Frontal cortex (tissue), 4 donors: ENCODE results near the gene NLK. TPM values are rescaled to one million over a fixed set of nuclear protein-coding genes. Genes with fewer than 3 reads are reported as not detected.
"Not testable (repeated sequence)": the region's sequence is repeated elsewhere in the genome, so short reads cannot be mapped to it uniquely, and the experiment has no call there.

Source experiments
- DNase-seq, 2 donors: peaks; one replicate each; pipeline ENCODE4 v3.0.0; 2012; ENCODE audit warnings: low spot score in 2 of 2
- FAIRE-seq: peaks from 2 replicates; lab custom pipeline; 2012; peaks lifted over from hg19 to GRCh38; lab: Jason Lieb, UNC
- small RNA-seq: library from RNA; depleted of rRNA; stranded (forward); fragments of <200 nt; gene quantifications from one replicate; pipeline ENCODE3, GENCODE V24; 2014
- total RNA-seq: library from RNA; depleted of rRNA; stranded (reverse); fragments of >200 nt; gene quantifications from one replicate; pipeline ENCODE4 v1.2.3, GENCODE V29; 2014
- donor health status: control.
- donor health status: control.
- donor health status: control.

NLK gene
- total RNA-seq, 1 donor from 2014 or later: 73.0 TPM

GRCh38 chr17:28239271-28239624 is 196.8 kb downstream of the NLK start:
- FAIRE-seq (no peak), DNase-seq (no peak)

GRCh38 chr17:28240688-28241340 is 198.3 kb downstream of the NLK start:
- FAIRE-seq (no peak), DNase-seq (no peak)

DNA sequence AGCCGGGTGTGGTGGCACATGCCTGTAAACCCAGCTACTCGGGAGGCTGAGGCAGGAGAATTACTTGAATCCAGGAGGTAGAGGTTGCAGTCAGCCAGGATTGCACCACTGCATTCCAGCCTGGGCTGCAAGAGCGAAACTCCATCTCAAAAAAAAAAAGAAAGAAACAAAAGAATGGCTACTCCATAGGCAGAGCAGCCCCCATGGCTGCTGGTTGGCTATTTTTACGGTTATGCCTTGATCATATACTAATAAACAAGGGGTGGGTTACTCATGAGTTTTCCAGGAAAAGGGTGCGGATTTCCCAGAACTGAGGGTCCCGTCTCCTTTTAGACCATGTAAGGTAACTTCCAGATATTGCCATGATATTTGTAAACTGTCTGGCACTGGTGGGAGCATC is 200.3 kb downstream of the NLK start:
- DNase-seq (no peak), FAIRE-seq (no peak)

- FAIRE-seq: not testable (repeated sequence)
These were observed 200.8 kb downstream of the NLK start for GRCh38 chr17:28243268-28243667.

DNA sequence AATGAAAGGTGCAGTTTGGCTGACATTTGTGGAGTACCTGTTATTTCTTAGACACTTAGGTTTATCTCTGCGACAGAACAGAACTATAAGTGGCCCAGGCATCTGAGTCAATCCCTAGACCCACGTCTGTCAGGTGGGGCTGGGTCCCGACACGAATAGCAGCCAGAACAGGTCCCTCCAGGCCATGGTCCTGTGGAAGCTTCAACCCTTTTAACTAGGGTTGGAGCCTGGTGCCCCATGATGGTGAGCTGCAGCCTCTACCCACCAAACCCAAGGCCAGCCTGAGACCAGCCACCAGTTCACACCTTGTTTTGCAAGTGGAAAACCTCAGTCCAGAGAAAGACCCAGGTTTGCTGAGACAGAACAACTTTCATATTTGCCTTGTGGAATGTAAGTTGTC is 202.0 kb downstream of the NLK start:
- DNase-seq (no peak), FAIRE-seq (no peak)

More at GRCh38 chr17:28243268-28243667, 200.8 kb downstream of the NLK start:
- DNase-seq: not testable (repeated sequence)

Small RNA genes within 50 kb of the gene (small RNA-seq; reads per million reads assigned to genes)
- gene RF00006 (not detected), gene RF00156 (not detected), gene RF00601 (not detected), gene RPS29P22 (not detected)

Other genes starting within 250 kb of the NLK start
- gene NOS2, start 242.1 kb upstream of the NLK start, total RNA-seq: 1.2 TPM
- gene LYRM9, start 149.3 kb upstream of the NLK start, total RNA-seq: 9.8 TPM